K562 (cell line): ENCODE data around the gene MDC1. TPM values are rescaled to one million over a fixed set of nuclear protein-coding genes. Genes with fewer than 3 reads are reported as not detected.

ENCODE experiments used
- CBX2 ChIP-seq: fragments of 200-600 bp; sonication (generic); IDR thresholded peaks from one replicate; pipeline ENCODE4 v1.6.1; 2012; ENCODE audit warnings: mild to moderate bottlenecking, low read length, inconsistent platforms; ENCODE audit not compliant: insufficient read depth, poor library complexity, severe bottlenecking
- CREB5 ChIP-seq: fragments of 250-450 bp; sonication (Bioruptor Pico); IDR thresholded peaks from 2 replicates; pipeline ENCODE4 v1.5.0; 2020; ENCODE audit warnings: mild to moderate bottlenecking
- DACH1 ChIP-seq: fragments of 450-650 bp; IDR thresholded peaks from 2 replicates; pipeline ENCODE4 v1.6.1; 2018; ENCODE audit not compliant: partially characterized antibody
- DMBX1 ChIP-seq: fragments of 250-450 bp; sonication (Bioruptor Pico); IDR thresholded peaks from 2 replicates; pipeline ENCODE4 v1.8.0; 2022; ENCODE audit warnings: inconsistent platforms, mild to moderate bottlenecking, moderate library complexity, borderline replicate concordance
- ELK3 ChIP-seq: fragments of 450-650 bp; formaldehyde crosslinking; IDR thresholded peaks from 2 replicates; pipeline ENCODE4 v1.4.0; 2020; ENCODE audit warnings: mild to moderate bottlenecking
- FIP1L1 ChIP-seq: fragments of 200-400 bp; formaldehyde crosslinking; IDR thresholded peaks from 2 replicates; pipeline ENCODE4 v1.6.1; 2018; ENCODE audit warnings: mild to moderate bottlenecking, low read depth, low read length; ENCODE audit not compliant: poor library complexity, severe bottlenecking
- FOXK2 ChIP-seq, 2 experiments: fragments of 450-650 bp; IDR thresholded peaks in 1 of 2; conservative IDR thresholded peaks in 1 of 2; 2 replicates each; pipeline ENCODE4 v1.6.1; 2016; ENCODE audit warnings: low read depth in 2 of 2, mild to moderate bottlenecking in 1 of 2
- GABPA ChIP-seq: fragments of 200-800 bp; sonication (Bioruptor generic); conservative IDR thresholded peaks from 2 replicates; pipeline ENCODE4 v1.6.1; 2016; ENCODE audit warnings: low read depth, missing genetic modification characterization, missing compliant biosample characterization
- GATAD2A ChIP-seq: fragments of 450-650 bp; IDR thresholded peaks from 2 replicates; pipeline ENCODE4 v1.6.1; 2017
- JUNB ChIP-seq: fragments of 450-650 bp; formaldehyde crosslinking; conservative IDR thresholded peaks from 2 replicates; pipeline ENCODE4 v1.4.0; 2020; ENCODE audit warnings: mild to moderate bottlenecking
- KDM4B ChIP-seq, 2 experiments: fragments of 450-650 bp in 1 of 2; sonication (generic) in 1 of 2; IDR thresholded peaks; 2 replicates each; pipeline ENCODE4 v1.6.1; 2016 to 2017; ENCODE audit warnings: borderline replicate concordance in 2 of 2, antibody characterized with exemption in 1 of 2, low read depth in 1 of 2, mild to moderate bottlenecking in 1 of 2
- MAFF ChIP-seq: IDR thresholded peaks from 2 replicates; pipeline ENCODE4 v1.6.1; 2012; ENCODE audit warnings: low read length, improper control_type of control experiment
- RBM22 ChIP-seq: fragments of 200-400 bp; formaldehyde crosslinking; IDR thresholded peaks from 2 replicates; pipeline ENCODE4 v1.6.1; 2018; ENCODE audit warnings: low read length, low read depth; ENCODE audit not compliant: poor library complexity, severe bottlenecking
- SETDB1 ChIP-seq: IDR thresholded peaks from one replicate; pipeline ENCODE4 v1.6.1; 2012; ENCODE audit warnings: low read length, control low read depth, inconsistent platforms
- SIX5 ChIP-seq, 2 experiments: IDR thresholded peaks; 2 replicates each; pipeline ENCODE4 v1.6.1; 2011; ENCODE audit warnings: low read length in 2 of 2, borderline replicate concordance in 1 of 2, low read depth in 1 of 2, mild to moderate bottlenecking in 1 of 2, moderate library complexity in 1 of 2; ENCODE audit not compliant: insufficient read depth in 1 of 2
- SMAD2 ChIP-seq: fragments of 150-350 bp; IDR thresholded peaks from 2 replicates; pipeline ENCODE4 v1.6.1; 2014; ENCODE audit warnings: low read depth, mild to moderate bottlenecking, low read length
- ZNF124 ChIP-seq: sonication (generic); formaldehyde crosslinking; IDR thresholded peaks from 2 replicates; pipeline ENCODE4 v1.8.1; 2022; ENCODE audit warnings: missing genetic modification reagents
- ZNF445 ChIP-seq: fragments of 250-450 bp; sonication (Bioruptor Pico); IDR thresholded peaks from 2 replicates; pipeline ENCODE4 v1.4.0; 2020; ENCODE audit warnings: low read depth, mild to moderate bottlenecking, moderate library complexity
- ZNF584 ChIP-seq: fragments of 200-800 bp; sonication (Bioruptor generic); IDR thresholded peaks from 2 replicates; pipeline ENCODE4 v1.6.1; 2016; ENCODE audit warnings: low read depth, mild to moderate bottlenecking, missing genetic modification characterization, missing compliant biosample characterization
- polyA plus RNA-seq, 8 experiments: library from polyadenylated mRNA; depleted of rRNA in 4 of 8; stranded (reverse) in 5 of 8; unstranded in 3 of 8; fragments of >200 nt; fragmentation: Nextera tagmentation in 2 of 8; fragmentation: Illumina TruSeq in 1 of 8; extraction: Ambion mirVana in 2 of 8; extraction: Trizol in 1 of 8; gene quantifications; 2 replicates each; pipeline versions ENCODE4 v1.2.1 to v1.2.3, GENCODE V29; 2011 to 2014; ENCODE audit warnings: inconsistent platforms in 1 of 8, missing spikeins in 1 of 8
- total RNA-seq, 7 experiments: library from RNA; depleted of rRNA in 6 of 7; stranded (reverse); fragments of >200 nt in 6 of 7; fragmentation: Illumina TruSeq in 2 of 7; extraction: Trizol in 2 of 7; gene quantifications; 2 replicates each; pipeline versions ENCODE4 v1.2.1 to v1.2.3, GENCODE V29; 2011 to 2021; ENCODE audit warnings: low replicate concordance in 1 of 7
- TF ChIP-seq, protein P1 (sequence below): sonication (generic); formaldehyde crosslinking; IDR thresholded peaks from 2 replicates; pipeline ENCODE4 v1.8.1; 2023; ENCODE audit warnings: missing genetic modification reagents, mild to moderate bottlenecking, borderline replicate concordance

Gene MDC1
- total and polyA plus RNA-seq, 9 of the 15 experiments (the other 6 are each of a cell fraction or from before 2014, with no cell fraction given), result 8.2 to 114 (median 20.0) TPM

DNA sequence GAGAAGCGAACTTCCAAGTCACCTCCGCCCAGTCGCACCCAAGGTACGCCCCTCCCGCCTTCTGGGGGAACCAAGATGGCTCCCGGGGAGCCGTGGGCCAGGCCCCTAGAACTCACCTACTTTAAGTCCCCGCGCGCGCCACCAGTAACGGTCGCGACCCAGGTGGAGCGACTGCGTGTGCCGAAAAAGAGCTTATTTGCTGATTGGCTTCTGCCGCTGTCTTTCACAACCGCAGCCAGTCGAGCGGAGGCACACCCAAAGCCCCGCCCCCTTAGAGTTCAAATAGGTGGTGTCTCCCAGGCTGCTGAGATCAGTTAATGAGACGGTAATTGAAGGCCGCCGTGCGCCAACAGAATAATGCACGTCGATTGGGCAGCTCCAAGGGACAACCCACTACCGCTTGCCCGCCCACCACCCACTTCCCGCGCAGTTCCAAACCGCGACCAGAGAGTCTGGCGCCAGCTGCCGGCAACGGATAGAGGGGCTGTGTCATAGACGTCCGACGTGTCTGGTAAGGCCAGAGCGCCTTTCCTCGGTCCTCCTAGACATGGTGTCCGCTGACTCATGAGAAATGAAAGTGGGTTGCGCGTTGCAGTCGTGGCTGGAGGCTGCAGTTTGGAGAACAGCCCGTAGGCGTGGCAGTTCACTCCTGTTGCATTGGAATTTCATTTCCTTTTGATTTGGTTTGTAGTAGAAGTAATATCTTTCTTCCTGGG lies at the start of gene MDC1 (continued):
- TF ChIP-seq GABPA (tag) (peak; percentile 82), SETDB1 (peak; percentile 92), KDM4B (IDR thresholded peaks at IDR 0.05; ENCODE audit: borderline replicate concordance in 2 of 2, low read depth in 1 of 2) (peak in 1 of 2 experiments; percentile 69; a peak in 2 of 4 replicates), ZNF584 (no peak; the same call in 1 of the 2 replicates), ZNF124 (CRISPR knock-in tag) (no peak), CREB5 (CRISPR knock-in tag) (no peak), CBX2 (no peak), DMBX1 (peak; percentile 49; the same call in 1 of the 2 replicates), RBM22 (no peak), FOXK2 (conservative IDR thresholded peaks at IDR 0.05 in 1 of 2, IDR thresholded peaks at IDR 0.05 in 1 of 2; ENCODE audit: low read depth in 2 of 2) (peak; percentile 76 to 87), MAFF (peak; percentile 96), SMAD2 (no peak), FIP1L1 (no peak), GATAD2A (peak; percentile 58; the same call in 1 of the 2 replicates), ZNF445 (CRISPR knock-in tag) (no peak), DACH1 (peak; percentile 96), SIX5 (IDR thresholded peaks at IDR 0.05; ENCODE audit: borderline replicate concordance in 1 of 2, insufficient read depth in 1 of 2, low read depth in 1 of 2, low read length in 2 of 2) (no peak; a peak in 1 of 4 replicates), ELK3 (CRISPR knock-in tag) (no peak), JUNB (CRISPR knock-in tag) (0 out of 2 replicates have a peak, but pooled peaks have one; percentile 30)
- TF ChIP-seq, protein P1, sequence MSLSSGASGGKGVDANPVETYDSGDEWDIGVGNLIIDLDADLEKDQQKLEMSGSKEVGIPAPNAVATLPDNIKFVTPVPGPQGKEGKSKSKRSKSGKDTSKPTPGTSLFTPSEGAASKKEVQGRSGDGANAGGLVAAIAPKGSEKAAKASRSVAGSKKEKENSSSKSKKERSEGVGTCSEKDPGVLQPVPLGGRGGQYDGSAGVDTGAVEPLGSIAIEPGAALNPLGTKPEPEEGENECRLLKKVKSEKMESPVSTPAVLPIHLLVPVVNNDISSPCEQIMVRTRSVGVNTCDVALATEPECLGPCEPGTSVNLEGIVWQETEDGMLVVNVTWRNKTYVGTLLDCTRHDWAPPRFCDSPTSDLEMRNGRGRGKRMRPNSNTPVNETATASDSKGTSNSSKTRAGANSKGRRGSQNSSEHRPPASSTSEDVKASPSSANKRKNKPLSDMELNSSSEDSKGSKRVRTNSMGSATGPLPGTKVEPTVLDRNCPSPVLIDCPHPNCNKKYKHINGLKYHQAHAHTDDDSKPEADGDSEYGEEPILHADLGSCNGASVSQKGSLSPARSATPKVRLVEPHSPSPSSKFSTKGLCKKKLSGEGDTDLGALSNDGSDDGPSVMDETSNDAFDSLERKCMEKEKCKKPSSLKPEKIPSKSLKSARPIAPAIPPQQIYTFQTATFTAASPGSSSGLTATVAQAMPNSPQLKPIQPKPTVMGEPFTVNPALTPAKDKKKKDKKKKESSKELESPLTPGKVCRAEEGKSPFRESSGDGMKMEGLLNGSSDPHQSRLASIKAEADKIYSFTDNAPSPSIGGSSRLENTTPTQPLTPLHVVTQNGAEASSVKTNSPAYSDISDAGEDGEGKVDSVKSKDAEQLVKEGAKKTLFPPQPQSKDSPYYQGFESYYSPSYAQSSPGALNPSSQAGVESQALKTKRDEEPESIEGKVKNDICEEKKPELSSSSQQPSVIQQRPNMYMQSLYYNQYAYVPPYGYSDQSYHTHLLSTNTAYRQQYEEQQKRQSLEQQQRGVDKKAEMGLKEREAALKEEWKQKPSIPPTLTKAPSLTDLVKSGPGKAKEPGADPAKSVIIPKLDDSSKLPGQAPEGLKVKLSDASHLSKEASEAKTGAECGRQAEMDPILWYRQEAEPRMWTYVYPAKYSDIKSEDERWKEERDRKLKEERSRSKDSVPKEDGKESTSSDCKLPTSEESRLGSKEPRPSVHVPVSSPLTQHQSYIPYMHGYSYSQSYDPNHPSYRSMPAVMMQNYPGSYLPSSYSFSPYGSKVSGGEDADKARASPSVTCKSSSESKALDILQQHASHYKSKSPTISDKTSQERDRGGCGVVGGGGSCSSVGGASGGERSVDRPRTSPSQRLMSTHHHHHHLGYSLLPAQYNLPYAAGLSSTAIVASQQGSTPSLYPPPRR (CRISPR knock-in tag), result peak; percentile 94
